ENCODE data around the gene SAPCD1. TPM values are rescaled to one million over a fixed set of nuclear protein-coding genes. Genes with fewer than 3 reads are reported as not detected.
"Not testable (repeated sequence)": the region's sequence is repeated elsewhere in the genome, so short reads cannot be mapped to it uniquely, and the experiment has no call there.

Gene SAPCD1
- total RNA-seq, 2 donors from 2014 or later: 9.2 to 25.2 TPM

DNA sequence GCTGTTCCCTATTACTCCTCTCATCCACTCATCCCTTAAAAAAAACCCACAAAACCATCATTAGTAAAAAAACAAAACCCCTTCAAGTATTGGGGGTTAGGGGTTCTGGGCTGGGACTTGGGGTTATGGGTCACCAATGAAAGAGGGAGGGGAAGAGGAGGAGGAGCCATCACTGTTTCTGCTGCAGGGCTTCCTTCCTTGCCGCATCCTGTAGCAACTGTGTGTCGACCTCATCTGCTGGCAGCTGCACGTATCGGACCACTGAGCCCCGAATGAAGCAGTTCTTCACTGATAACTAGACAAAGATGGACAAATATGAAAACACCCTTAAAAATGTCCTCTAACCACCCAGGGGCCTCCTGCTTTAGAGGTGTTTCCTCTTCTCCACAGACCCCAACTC, 35.1 kb downstream of the SAPCD1 start:
- Mint-ChIP-seq H3K4me3 (peak overlapping the region; percentile 61), H3K4me1 (ENCODE audit: low read depth in 2 of 2) (peaks cover 21 to 22% of the 10 kb centered on the region in 2 donors), H3K9me3 (no peaks in the 10 kb centered on the region), H3K27ac (peak overlapping the region; percentile 86 to 98), H3K27me3 (no peaks in the 10 kb centered on the region), H3K36me3 (no peaks in the 10 kb centered on the region)
- DNase-seq (ENCODE audit: low spot score) (no peak), ATAC-seq (no peak)

DNA sequence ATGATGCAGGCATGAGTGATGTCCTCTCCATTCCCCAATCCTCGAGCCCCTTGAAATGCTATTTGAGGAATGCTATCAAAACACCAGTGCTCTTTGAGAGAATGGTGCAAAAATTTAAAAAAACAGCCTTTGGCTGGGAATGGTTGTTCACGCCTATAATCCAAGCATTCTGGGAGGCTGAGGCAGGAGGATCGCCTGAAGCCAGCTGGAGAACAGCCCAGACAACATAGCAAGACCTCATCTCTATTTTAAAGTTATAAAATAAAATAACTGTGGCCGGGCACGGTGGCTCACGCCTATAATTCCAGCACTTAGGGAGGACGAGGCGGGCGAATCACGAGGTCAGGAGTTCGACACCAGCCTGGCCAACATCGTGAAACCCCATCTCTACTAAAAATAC, 37.3 kb downstream of the SAPCD1 start:
- Mint-ChIP-seq H3K9me3 (no peaks in the 10 kb centered on the region), H3K4me3 (no peak overlapping the region), H3K27ac (no peak overlapping the region), H3K4me1 (ENCODE audit: low read depth in 2 of 2) (peaks cover 17% of the 10 kb centered on the region in 2 donors), H3K27me3 (no peaks in the 10 kb centered on the region), H3K36me3 (no peaks in the 10 kb centered on the region)
- no peak for ATAC-seq
- no peak for DNase-seq (ENCODE audit: low spot score)

GRCh38 chr6:31801031-31801927, 38.8 kb downstream of the SAPCD1 start:
- H3K4me1 Mint-ChIP-seq (ENCODE audit: low read depth in 2 of 2): peaks cover 23 to 24% of the 10 kb centered on the region in 2 donors
- peak overlapping the region in 1 of 2 donors; percentile 68 for H3K27ac Mint-ChIP-seq
- DNase-seq (ENCODE audit: low spot score); H3K27me3 Mint-ChIP-seq; H3K9me3 Mint-ChIP-seq; H3K36me3 Mint-ChIP-seq; ATAC-seq; H3K4me3 Mint-ChIP-seq: not testable (repeated sequence)

DNA sequence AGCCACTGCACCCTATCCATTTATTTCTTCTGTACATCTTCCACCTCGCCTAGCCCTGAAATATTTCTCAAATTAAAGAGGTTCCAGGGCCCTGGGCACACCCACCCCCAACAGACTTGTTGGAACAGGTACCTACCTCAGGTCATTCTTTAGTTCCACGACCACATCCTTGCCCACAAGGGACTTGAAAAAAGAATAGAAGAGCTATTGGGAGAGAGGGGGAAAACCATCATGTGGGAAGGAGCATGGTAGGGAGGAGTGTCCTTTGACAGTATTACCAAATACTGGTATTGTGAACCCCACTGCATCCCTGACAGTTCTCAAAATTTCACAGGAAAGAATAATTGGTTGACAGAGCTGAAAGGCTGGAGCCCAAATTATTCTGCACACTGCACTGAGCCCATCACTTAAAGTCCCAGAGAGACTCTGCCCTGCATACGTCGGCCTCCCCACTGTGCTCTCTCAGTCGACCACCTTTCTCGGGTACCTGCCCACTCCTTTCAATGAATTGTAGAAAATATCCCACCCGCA, 43.5 kb downstream of the SAPCD1 start:
- ATAC-seq (peak; percentile 0 to 5), DNase-seq (ENCODE audit: low spot score) (no peak)
- Mint-ChIP-seq H3K27me3 (no peaks in the 10 kb centered on the region), H3K4me3 (peak overlapping the region; percentile 97), H3K9me3 (no peaks in the 10 kb centered on the region), H3K27ac (peak overlapping the region; percentile 93 to 99), H3K36me3 (peaks cover 4% of the 10 kb centered on the region), H3K4me1 (ENCODE audit: low read depth in 2 of 2) (peaks cover 17 to 28% of the 10 kb centered on the region in 2 donors)

- Mint-ChIP-seq H3K4me1 (ENCODE audit: low read depth in 2 of 2) (peaks cover 17 to 35% of the 10 kb centered on the region in 2 donors), H3K27ac (peak within 1 kb of the TSS; percentile 93 to 99), H3K36me3 (peaks cover 4% of the 10 kb centered on the region), H3K4me3 (peak within 1 kb of the TSS; percentile 97), H3K9me3 (no peaks in the 10 kb centered on the region), H3K27me3 (no peaks in the 10 kb centered on the region)
- peak; percentile 98 for ATAC-seq
- DNase-seq (ENCODE audit: low spot score): peak; percentile 99
Measured at GRCh38 chr6:31806470-31807272, 44.2 kb downstream of the SAPCD1 start, which contains the start of gene LSM2. Gene LSM2 (minus strand): TSS chr6:31806966. CDS start chr6:31806757, 209 bp downstream.

- Mint-ChIP-seq H3K4me1 (ENCODE audit: low read depth in 2 of 2) (peaks cover 23 to 45% of the 10 kb centered on the region in 2 donors), H3K27ac (peak overlapping the region; percentile 31 to 99)
- ATAC-seq; H3K4me3 Mint-ChIP-seq; H3K36me3 Mint-ChIP-seq; DNase-seq (ENCODE audit: low spot score); H3K27me3 Mint-ChIP-seq; H3K9me3 Mint-ChIP-seq: not testable (repeated sequence)
Measured at GRCh38 chr6:31808599-31808998, 46.1 kb downstream of the SAPCD1 start.

- peaks cover 4% of the 10 kb centered on the region for H3K36me3 Mint-ChIP-seq
- H3K27me3 Mint-ChIP-seq: no peaks in the 10 kb centered on the region
- H3K9me3 Mint-ChIP-seq: no peaks in the 10 kb centered on the region
- H3K4me1 Mint-ChIP-seq (ENCODE audit: low read depth in 2 of 2): peaks cover 25 to 47% of the 10 kb centered on the region in 2 donors
- H3K4me3 Mint-ChIP-seq: no peak overlapping the region
- DNase-seq (ENCODE audit: low spot score) (no peak), ATAC-seq (no peak)
- H3K27ac Mint-ChIP-seq: peak overlapping the region; percentile 99 to 100
Measured at GRCh38 chr6:31811645-31812044, 49.2 kb downstream of the SAPCD1 start.

DNA sequence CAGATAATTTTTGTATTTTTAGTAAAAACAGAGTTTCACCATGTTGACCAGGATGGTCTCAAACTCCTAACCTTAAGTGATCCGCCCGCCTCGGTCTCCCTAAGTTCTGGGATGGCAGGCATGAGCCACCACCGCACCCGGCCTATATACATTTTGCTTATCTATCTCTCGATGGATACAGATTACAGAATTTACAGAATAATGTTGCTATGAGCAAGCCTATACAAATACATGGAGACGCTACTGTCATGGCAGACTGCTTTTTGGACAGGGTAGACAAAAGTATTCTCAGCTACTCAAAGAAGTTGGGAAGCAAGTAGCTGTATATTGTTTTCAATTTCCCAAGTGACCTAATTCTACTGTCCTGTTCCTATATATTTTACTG, 51.0 kb downstream of the SAPCD1 start:
- no peaks in the 10 kb centered on the region for H3K27me3 Mint-ChIP-seq
- H3K4me1 Mint-ChIP-seq (ENCODE audit: low read depth in 2 of 2): peaks cover 34 to 54% of the 10 kb centered on the region in 2 donors
- DNase-seq (ENCODE audit: low spot score) (no peak), ATAC-seq (no peak)
- H3K9me3 Mint-ChIP-seq: no peaks in the 10 kb centered on the region
- peak overlapping the region; percentile 92 for H3K4me3 Mint-ChIP-seq
- H3K27ac Mint-ChIP-seq: peak overlapping the region; percentile 99 to 100
- H3K36me3 Mint-ChIP-seq: peaks cover 11% of the 10 kb centered on the region

Other genes with a start within 250 kb of the SAPCD1 start
- not detected for gene MCCD1, start 233.7 kb upstream of the SAPCD1 start, total RNA-seq
- gene DDX39B, start 220.7 kb upstream of the SAPCD1 start, total RNA-seq: 100 to 1,000 TPM; 469 to 713 TPM
- gene ATP6V1G2, start 216.0 kb upstream of the SAPCD1 start, total RNA-seq: 1 to 10 TPM; 1.4 to 2.3 TPM
- 10 to 100 TPM; 16.8 to 17.0 TPM for gene NFKBIL1, start 215.0 kb upstream of the SAPCD1 start, total RNA-seq
- gene LTA, start 190.4 kb upstream of the SAPCD1 start, total RNA-seq: 1,000 to 10,000 TPM; 1,187 to 3,727 TPM
- gene TNF, start 187.1 kb upstream of the SAPCD1 start, total RNA-seq: 100 to 1,000 TPM; 320 to 420 TPM
- gene LTB, start 180.2 kb upstream of the SAPCD1 start, total RNA-seq: 100 to 1,000 TPM; 110 to 153 TPM
- gene LST1, start 176.4 kb upstream of the SAPCD1 start, total RNA-seq: 10 to 100 TPM; 15.5 to 34.6 TPM
- gene NCR3, start 169.7 kb upstream of the SAPCD1 start, total RNA-seq: 10 to 100 TPM; 65.5 to 91.6 TPM
- 10 to 100 TPM in 1 of 2 donors, 1 to 10 TPM in 1; 9.3 to 20.0 TPM for gene AIF1, start 147.4 kb upstream of the SAPCD1 start, total RNA-seq
- 100 to 1,000 TPM; 224 to 345 TPM for gene PRRC2A, start 141.9 kb upstream of the SAPCD1 start, total RNA-seq
- gene BAG6, start 110.0 kb upstream of the SAPCD1 start, total RNA-seq: 100 to 1,000 TPM; 284 to 337 TPM
- gene APOM, start 106.8 kb upstream of the SAPCD1 start, total RNA-seq: 1 to 10 TPM in 1 of 2 donors, under 1 TPM in 1; 0.76 to 1.3 TPM
- 10 to 100 TPM; 26.9 to 34.0 TPM for gene C6orf47, start 101.9 kb upstream of the SAPCD1 start, total RNA-seq
- 10 to 100 TPM; 34.5 to 40.9 TPM for gene GPANK1, start 97.7 kb upstream of the SAPCD1 start, total RNA-seq
- gene CSNK2B, start 96.6 kb upstream of the SAPCD1 start, total RNA-seq: 100 to 1,000 TPM; 205 to 247 TPM
- gene LY6G5B, start 92.7 kb upstream of the SAPCD1 start, total RNA-seq: 10 to 100 TPM; 24.0 to 37.9 TPM
- 1 to 10 TPM; 5.4 to 8.8 TPM for gene LY6G5C, start 81.6 kb upstream of the SAPCD1 start, total RNA-seq
- 10 to 100 TPM; 60.6 to 77.5 TPM for gene ABHD16A, start 59.3 kb upstream of the SAPCD1 start, total RNA-seq
- not detected for gene LY6G6F, start 55.8 kb upstream of the SAPCD1 start, total RNA-seq
- gene LY6G6D, start 47.3 kb upstream of the SAPCD1 start, total RNA-seq: not detected
- not detected for gene LY6G6C, start 40.9 kb upstream of the SAPCD1 start, total RNA-seq
- gene MPIG6B, start 39.3 kb upstream of the SAPCD1 start, total RNA-seq: under 1 TPM in 1 of 2 donors, not detected in 1; 0.21 TPM
- gene DDAH2, start 33.4 kb upstream of the SAPCD1 start, total RNA-seq: 10 to 100 TPM; 18.8 to 24.4 TPM
- gene CLIC1, start 26.1 kb upstream of the SAPCD1 start, total RNA-seq: 100 to 1,000 TPM; 468 to 581 TPM
- 100 to 1,000 TPM in 1 of 2 donors, 10 to 100 TPM in 1; 36.2 to 154 TPM for gene MSH5, start 22.7 kb upstream of the SAPCD1 start, total RNA-seq
- 1 to 10 TPM; 1.4 to 2.1 TPM for gene VWA7, start 14.7 kb downstream of the SAPCD1 start, total RNA-seq
- 100 to 1,000 TPM in 1 of 2 donors, 10 to 100 TPM in 1; 90.7 to 226 TPM for gene VARS1, start 33.1 kb downstream of the SAPCD1 start, total RNA-seq
- gene LSM2, start 44.3 kb downstream of the SAPCD1 start, total RNA-seq: 100 to 1,000 TPM in 1 of 2 donors, 10 to 100 TPM in 1; 94.6 to 113 TPM
- 1 to 10 TPM; 1.7 to 4.1 TPM for gene HSPA1L, start 52.6 kb downstream of the SAPCD1 start, total RNA-seq
- 100 to 1,000 TPM; 160 to 262 TPM for gene HSPA1A, start 52.9 kb downstream of the SAPCD1 start, total RNA-seq
- gene HSPA1B, start 65.1 kb downstream of the SAPCD1 start, total RNA-seq: 100 to 1,000 TPM; 107 to 113 TPM
- gene NEU1, start 100.2 kb downstream of the SAPCD1 start, total RNA-seq: 10 to 100 TPM; 37.2 to 46.6 TPM
- gene SLC44A4, start 116.3 kb downstream of the SAPCD1 start, total RNA-seq: not detected
- 10 to 100 TPM; 34.4 to 69.1 TPM for gene EHMT2, start 135.0 kb downstream of the SAPCD1 start, total RNA-seq
- 1 to 10 TPM; 1.4 to 2.9 TPM for gene ZBTB12, start 139.4 kb downstream of the SAPCD1 start, total RNA-seq
- gene C2, start 165.1 kb downstream of the SAPCD1 start, total RNA-seq: under 1 TPM in 1 of 2 donors, not detected in 1; 0.92 TPM
- gene CFB, start 183.4 kb downstream of the SAPCD1 start, total RNA-seq: under 1 TPM; 0.33 to 0.40 TPM
- 10 to 100 TPM; 61.5 to 78.0 TPM for gene NELFE, start 196.3 kb downstream of the SAPCD1 start, total RNA-seq
- gene SKIC2, start 196.5 kb downstream of the SAPCD1 start, total RNA-seq: 100 to 1,000 TPM; 103 to 164 TPM
- gene DXO, start 209.5 kb downstream of the SAPCD1 start, total RNA-seq: 10 to 100 TPM; 11.4 to 27.5 TPM
- 10 to 100 TPM in 1 of 2 donors, 1 to 10 TPM in 1; 4.4 to 13.3 TPM for gene C4A, start 219.4 kb downstream of the SAPCD1 start, total RNA-seq

Data from natural killer cell treated with Interleukin-12 subunit alpha and Interleukin-12 subunit beta and Interleukin-15 and Interleukin-18, amount 100 ng/mL, for 72 hours (primary cell).